ENCODE data around the gene TMEM89.

GRCh38 chr3:48662753-48663488 lies 41.4 kb upstream of the TMEM89 start, which contains the start of gene CELSR3:
- TF ChIP-seq POLR2AphosphoS5 (IDR thresholded peaks at IDR 0.05; ENCODE audit: low read depth) (peak; percentile 72), EZH2 (IDR thresholded peaks at IDR 0.05; ENCODE audit: low read depth, unreplicated experiment) (no peak), STAT1 (IDR thresholded peaks at IDR 0.05; ENCODE audit: unreplicated experiment) (no peak), CREB1 (CRISPR knock-in tag; IDR thresholded peaks at IDR 0.05; ENCODE audit: low read depth) (no peak), JUNB (IDR thresholded peaks at IDR 0.05; ENCODE audit: unreplicated experiment) (no peak)
- TF ChIP-seq, protein P1, sequence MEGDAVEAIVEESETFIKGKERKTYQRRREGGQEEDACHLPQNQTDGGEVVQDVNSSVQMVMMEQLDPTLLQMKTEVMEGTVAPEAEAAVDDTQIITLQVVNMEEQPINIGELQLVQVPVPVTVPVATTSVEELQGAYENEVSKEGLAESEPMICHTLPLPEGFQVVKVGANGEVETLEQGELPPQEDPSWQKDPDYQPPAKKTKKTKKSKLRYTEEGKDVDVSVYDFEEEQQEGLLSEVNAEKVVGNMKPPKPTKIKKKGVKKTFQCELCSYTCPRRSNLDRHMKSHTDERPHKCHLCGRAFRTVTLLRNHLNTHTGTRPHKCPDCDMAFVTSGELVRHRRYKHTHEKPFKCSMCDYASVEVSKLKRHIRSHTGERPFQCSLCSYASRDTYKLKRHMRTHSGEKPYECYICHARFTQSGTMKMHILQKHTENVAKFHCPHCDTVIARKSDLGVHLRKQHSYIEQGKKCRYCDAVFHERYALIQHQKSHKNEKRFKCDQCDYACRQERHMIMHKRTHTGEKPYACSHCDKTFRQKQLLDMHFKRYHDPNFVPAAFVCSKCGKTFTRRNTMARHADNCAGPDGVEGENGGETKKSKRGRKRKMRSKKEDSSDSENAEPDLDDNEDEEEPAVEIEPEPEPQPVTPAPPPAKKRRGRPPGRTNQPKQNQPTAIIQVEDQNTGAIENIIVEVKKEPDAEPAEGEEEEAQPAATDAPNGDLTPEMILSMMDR (conservative IDR thresholded peaks at IDR 0.05; ENCODE audit: low read depth in 2 of 2), result no peak

Data from GM23338 (cell line).